Stomach (tissue), 9 donors: ENCODE measurements around the gene LILRA6. TPM values are rescaled to one million over a fixed set of nuclear protein-coding genes. Genes with fewer than 3 reads are reported as not detected.
"Not testable (repeated sequence)": the region's sequence is repeated elsewhere in the genome, so short reads cannot be mapped to it uniquely, and the experiment has no call there.

Experiments used
- DNase-seq, 2 donors: peaks; one replicate each; pipeline versions ENCODE4 v3.0.0 to v3.0.0-alpha.2; 2013 to 2019
- H3K27ac ChIP-seq, 5 donors: fragments of 200-600 bp in 4 of 5; sonication (generic) in 4 of 5; one replicate each; pipeline ENCODE4 v1.5.1; 2013 to 2019; ENCODE audit warnings: mild to moderate bottlenecking in 1 of 5, moderate library complexity in 1 of 5
- H3K27me3 ChIP-seq, 3 donors: fragments of 200-600 bp; sonication (generic); one replicate each; pipeline ENCODE4 v1.5.1; 2017 to 2019; ENCODE audit warnings: mixed run types in 1 of 3
- H3K36me3 ChIP-seq, 4 donors: fragments of 200-600 bp; sonication (generic); 1 replicate in 3 of 4; 2 replicates in 1 of 4; pipeline ENCODE4 v1.5.1; 2016 to 2019
- H3K4me1 ChIP-seq, 4 donors: fragments of 200-600 bp; sonication (generic); one replicate each; pipeline ENCODE4 v1.5.1; 2016 to 2019
- H3K4me3 ChIP-seq, 4 donors: fragments of 200-600 bp; sonication (generic) in 3 of 4; one replicate each; pipeline ENCODE4 v1.5.1; 2016 to 2019; ENCODE audit warnings: mild to moderate bottlenecking in 1 of 4
- H3K9me3 ChIP-seq, 4 donors: fragments of 200-600 bp; sonication (generic); one replicate each; pipeline ENCODE4 v1.5.1; 2016 to 2019
- CTCF ChIP-seq, 7 experiments: fragments of 450-650 bp in 4 of 7; fragments of 200-600 bp in 3 of 7; sonication (generic) in 3 of 7; IDR thresholded peaks; one replicate each; pipeline ENCODE4 v1.5.1; 2016 to 2019; ENCODE audit warnings: antibody characterized with exemption in 7 of 7, control low read depth in 2 of 7, mild to moderate bottlenecking in 1 of 7
- EP300 ChIP-seq: sonication (generic); formaldehyde crosslinking; IDR thresholded peaks from one replicate; pipeline ENCODE4 v1.6.1; 2017; ENCODE audit warnings: antibody characterized with exemption
- POLR2A ChIP-seq, 4 donors: fragments of 450-650 bp; IDR thresholded peaks; one replicate each; pipeline ENCODE4 v1.6.1; 2016; ENCODE audit warnings: antibody characterized with exemption in 4 of 4, control low read depth in 2 of 4, mild to moderate bottlenecking in 1 of 4, moderate library complexity in 1 of 4
- POLR2AphosphoS5 ChIP-seq, 3 donors: sonication (generic); formaldehyde crosslinking; IDR thresholded peaks; one replicate each; pipeline ENCODE4 v1.6.1; 2016; ENCODE audit warnings: antibody characterized with exemption in 3 of 3
- WGBS, 5 donors: extraction: QIAGEN DNeasy Blood & Tissue Kit in 3 of 5; methylation state at CpG; one replicate each; pipeline versions ENCODE4 v1.1.5 to v1.1.7; 2013 to 2018; 5-methylcytosine and 5-hydroxymethylcytosine counted together
- intact Hi-C: fragments of 100-400 bp; cut with DNase I; formaldehyde crosslinking; loops from one replicate; pipeline ENCODE4 v1.15.1; 2023; ENCODE audit warnings: low total_unique reads
- polyA plus RNA-seq, 3 donors: library from polyadenylated mRNA; stranded (reverse); fragments of 200-250 nt; gene quantifications; one replicate each; pipeline ENCODE4 v1.2.3, GENCODE V29; 2013
- total RNA-seq, 5 donors: library from RNA; depleted of rRNA; stranded (reverse); fragments of >200 nt; gene quantifications; one replicate each; pipeline versions ENCODE4 v1.1.0 to v1.2.3, GENCODE V29; 2014 to 2016
- donor health status: healthy with polysubstance abuse.
- donor health status: Bipolar disorder and iron deficiency.
- donor health status: healthy.

LILRA6 gene
- total and polyA plus RNA-seq, 8 donors, result 0.20 to 3.8 (median 0.81) TPM; not detected in 1

DNA sequence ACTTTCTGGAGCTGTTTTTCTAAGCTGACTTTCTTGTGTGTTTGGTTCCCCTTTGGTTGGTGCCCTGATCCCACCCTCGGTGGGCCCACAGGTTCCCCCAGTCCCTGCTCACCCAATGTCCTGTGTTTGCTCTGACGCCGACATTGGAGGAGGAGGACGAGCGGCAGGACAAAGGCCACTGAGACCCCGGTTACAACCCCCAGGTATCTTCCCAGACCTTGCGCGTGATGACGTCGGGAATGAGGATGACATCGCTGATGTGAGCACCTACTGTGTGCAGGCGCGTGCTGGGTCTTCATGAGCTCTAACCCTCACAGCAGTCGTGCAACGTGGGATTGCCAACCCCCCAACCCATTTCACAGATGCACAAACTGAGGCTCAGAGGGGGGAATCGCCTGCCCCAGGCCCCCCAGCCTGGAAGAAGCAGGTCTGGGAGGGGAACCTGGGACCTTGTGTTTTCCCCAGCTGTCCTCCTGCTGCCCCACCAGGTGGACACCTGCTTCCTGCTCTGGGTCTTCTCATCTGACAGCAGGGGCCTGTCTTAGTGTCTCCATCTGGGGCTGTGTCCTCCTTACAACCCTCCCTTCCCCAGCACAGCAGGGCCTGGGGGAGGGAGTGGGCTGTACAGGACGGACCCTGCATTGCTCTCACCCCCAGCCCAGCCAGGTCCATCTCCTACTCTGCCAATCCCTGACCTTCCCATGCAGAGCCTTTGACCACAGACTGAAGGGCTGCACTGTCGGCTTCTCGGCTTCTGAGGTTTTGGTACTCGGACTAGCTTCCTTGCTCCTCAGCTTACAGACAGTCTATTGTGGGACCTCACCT lies 4.7 kb upstream of the LILRA6 start:
- TF ChIP-seq EP300 (no peak), POLR2A (IDR thresholded peaks at IDR 0.05) (no peak), CTCF (IDR thresholded peaks at IDR 0.05) (no peak), POLR2AphosphoS5 (IDR thresholded peaks at IDR 0.05) (no peak)
- WGBS, 5 donors, result 74 to 83% (median 79%) methylated on average over 20 of the region's 20 CpGs
- H3K9me3 ChIP-seq, result no peaks in the 10 kb centered on the region
- intact Hi-C loops, result loop anchor here (2.0 kb wide), 1 partner anchor 25 kb away; the partner anchor contains the start of gene LILRB3
- no peaks in the 10 kb centered on the region for H3K36me3 ChIP-seq
- peak overlapping the region in 3 of 5 donors; percentile 44 to 75 (median 65) for H3K27ac ChIP-seq
- no peak overlapping the region for H3K4me3 ChIP-seq
- H3K27me3 ChIP-seq, result peaks cover 0 to 38% (median 7%) of the 10 kb centered on the region in 3 donors
- no peak for DNase-seq
- peaks cover 0 to 16% (median 0%) of the 10 kb centered on the region in 4 donors for H3K4me1 ChIP-seq

DNA sequence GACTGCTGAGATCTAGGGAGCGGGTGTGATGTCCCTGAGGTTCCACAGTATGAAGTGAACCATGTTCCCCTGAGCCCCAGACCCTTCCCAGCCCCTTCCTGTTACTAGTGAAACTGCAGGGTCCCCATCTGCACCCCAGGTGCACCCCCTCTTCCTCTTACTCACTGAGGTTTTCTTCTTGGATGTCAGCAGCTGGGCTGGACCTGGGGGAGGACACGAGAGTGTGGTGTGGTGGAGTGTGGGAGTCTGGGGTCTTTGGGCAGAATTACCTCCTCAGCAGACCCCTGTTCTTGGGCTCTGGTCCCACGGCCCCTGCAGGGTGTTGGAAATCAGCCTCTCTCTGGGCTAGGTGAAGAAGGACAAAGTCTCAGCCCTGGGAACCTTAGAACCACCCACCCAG lies 3.3 kb upstream of the LILRA6 start:
- peaks cover 0 to 16% (median 0%) of the 10 kb centered on the region in 4 donors for H3K4me1 ChIP-seq
- DNase-seq, result no peak
- TF ChIP-seq CTCF (IDR thresholded peaks at IDR 0.05) (no peak), POLR2A (IDR thresholded peaks at IDR 0.05) (no peak), POLR2AphosphoS5 (IDR thresholded peaks at IDR 0.05) (no peak), EP300 (no peak)
- H3K36me3 ChIP-seq, result no peaks in the 10 kb centered on the region
- whole genome bisulfite sequencing, 5 donors, result 59 to 70% (median 60%) methylated on average over 3 of the region's 3 CpGs
- H3K27me3 ChIP-seq, result peaks cover 0 to 33% (median 5%) of the 10 kb centered on the region in 3 donors
- no peaks in the 10 kb centered on the region for H3K9me3 ChIP-seq
- no peak overlapping the region for H3K27ac ChIP-seq
- intact Hi-C loops, result loop anchor here (2.0 kb wide), 1 partner anchor 23 kb away; the partner anchor contains the start of gene LILRB3
- H3K4me3 ChIP-seq, result no peak overlapping the region

DNA sequence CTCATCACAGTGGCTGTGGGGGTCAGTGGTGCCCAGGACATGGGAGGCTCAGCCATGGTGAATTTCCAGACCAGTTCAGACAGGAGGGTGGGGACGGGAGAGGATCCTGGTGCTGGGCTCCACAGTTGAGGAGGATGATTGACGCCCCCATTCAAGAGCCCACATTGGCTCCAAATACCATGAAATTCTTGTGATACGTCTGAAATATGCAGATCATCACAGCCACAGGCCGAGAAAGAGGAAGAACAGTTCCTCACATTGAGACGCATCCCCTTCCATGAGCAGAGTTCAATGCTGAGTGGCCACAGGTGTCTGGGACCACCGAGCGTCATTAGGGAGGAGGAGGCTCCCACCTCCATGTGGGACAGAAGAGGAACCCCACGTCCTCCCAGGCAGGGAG lies 1.2 kb upstream of the LILRA6 start:
- H3K9me3 ChIP-seq, H3K36me3 ChIP-seq, DNase-seq, H3K4me3 ChIP-seq, intact Hi-C loops, H3K27ac ChIP-seq: not testable (repeated sequence)
- H3K4me1 ChIP-seq, result peaks cover 0 to 16% (median 0%) of the 10 kb centered on the region in 4 donors
- H3K27me3 ChIP-seq, result peaks cover 0 to 32% (median 12%) of the 10 kb centered on the region in 3 donors
- 64 to 66% methylated on average over 4 to 6 of the region's 8 CpGs; no CpG with 5 or more reads in 3 of the 5 donors for WGBS, 5 donors

DNA sequence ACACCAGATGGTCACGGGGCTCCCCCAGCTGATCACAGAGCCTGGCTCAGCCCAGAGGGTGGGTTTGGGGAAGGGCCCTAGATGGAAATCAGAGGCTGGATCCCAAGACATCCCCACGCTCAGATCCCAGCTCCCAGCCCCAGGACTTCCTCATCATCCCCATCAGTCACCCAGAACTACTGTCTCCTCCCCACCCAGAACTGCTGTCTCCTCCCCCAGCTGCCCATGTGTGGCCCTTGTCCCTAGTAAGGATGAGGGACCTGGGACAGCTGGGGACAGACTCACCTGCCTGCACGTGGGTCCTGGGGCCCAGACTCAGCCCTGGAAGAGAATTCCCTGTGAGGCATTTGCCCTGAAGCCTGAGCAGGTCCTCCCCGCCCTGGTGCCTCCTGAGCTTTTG lies 356 bp downstream of the LILRA6 start:
- H3K36me3 ChIP-seq, DNase-seq, H3K9me3 ChIP-seq, H3K4me1 ChIP-seq, H3K27ac ChIP-seq, intact Hi-C loops: not testable (repeated sequence)
- peaks cover 0 to 18% (median 7%) of the 10 kb centered on the region in 3 donors for H3K27me3 ChIP-seq
- WGBS, 5 donors, result 64 to 70% (median 66%) methylated on average over 2 to 4 of the region's 4 CpGs; no CpG with 5 or more reads in 2 of the 5 donors
- peak overlapping the region in 1 of 4 donors; percentile 4 for H3K4me3 ChIP-seq

DNA sequence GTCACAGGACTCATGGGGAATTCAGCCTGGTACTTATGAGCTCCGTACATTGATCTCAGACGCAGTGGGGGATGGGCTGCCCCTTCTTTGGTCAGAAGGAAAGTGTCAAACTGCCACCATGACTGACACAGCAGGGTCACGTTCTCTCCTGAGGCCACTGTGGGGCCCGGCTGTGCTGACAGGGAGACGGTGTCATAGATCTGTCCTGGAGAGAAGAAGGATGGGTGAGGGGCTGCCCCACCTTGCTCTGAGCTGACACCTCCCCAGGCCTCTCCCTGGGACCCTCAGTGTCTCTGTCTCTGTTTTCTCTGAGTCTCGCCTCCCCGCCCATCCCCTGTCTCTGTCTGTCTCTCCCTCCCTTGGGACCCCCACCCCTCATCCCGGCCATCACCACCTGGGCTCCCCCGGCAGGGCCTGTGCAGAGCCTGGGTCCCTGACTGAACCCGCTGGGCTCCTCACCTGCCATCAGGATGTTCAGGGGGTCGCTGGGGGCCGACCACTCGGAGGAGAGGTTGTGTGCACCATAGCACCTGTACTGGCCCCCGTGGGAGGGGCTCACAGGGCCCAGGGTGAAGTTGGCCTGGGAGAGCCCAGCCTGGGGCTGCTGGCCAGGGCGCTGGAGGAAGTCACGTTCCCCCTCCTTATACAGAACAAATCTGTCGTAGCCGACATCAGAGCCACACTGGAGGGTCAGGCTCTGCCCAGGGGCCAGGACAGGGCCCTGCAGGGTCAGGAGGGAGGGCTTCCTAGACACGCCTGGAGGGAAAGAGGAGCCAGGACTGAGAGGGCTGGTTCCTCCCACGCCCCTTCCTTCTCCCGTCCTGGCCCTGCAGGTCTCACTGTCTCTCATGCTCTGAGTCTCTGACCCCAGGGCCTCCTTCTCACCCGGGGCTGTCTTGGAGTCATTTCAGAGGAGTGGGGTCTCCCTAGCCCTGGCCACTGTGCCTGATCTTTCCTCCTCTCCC lies 1.9 kb downstream of the LILRA6 start:
- H3K9me3 ChIP-seq, H3K4me1 ChIP-seq, intact Hi-C loops, H3K27ac ChIP-seq, H3K4me3 ChIP-seq, H3K36me3 ChIP-seq: not testable (repeated sequence)
- peaks cover 0 to 12% (median 7%) of the 10 kb centered on the region in 3 donors for H3K27me3 ChIP-seq
- peak in 1 of 2 donors; percentile 5 for DNase-seq
- 47 to 65% (median 61%) methylated on average over 11 to 19 of the region's 22 CpGs for WGBS, 5 donors

- H3K4me3 ChIP-seq, H3K4me1 ChIP-seq, intact Hi-C loops, H3K27ac ChIP-seq, H3K9me3 ChIP-seq, H3K36me3 ChIP-seq: not testable (repeated sequence)
- peaks cover 0 to 16% (median 7%) of the 10 kb centered on the region in 3 donors for H3K27me3 ChIP-seq
- 62 to 83% (median 68%) methylated on average over 6 to 16 of the region's 21 CpGs for WGBS, 5 donors
- DNase-seq, result peak in 1 of 2 donors; percentile 18
These were observed 2.9 kb downstream of the LILRA6 start for GRCh38 chr19:54239491-54240371.
